Endothelial cell of umbilical vein (primary cell): ENCODE data around the gene TMOD2. TPM values are rescaled to one million over a fixed set of nuclear protein-coding genes. Genes with fewer than 3 reads are reported as not detected.

ENCODE experiments used
- BruUV-seq: library from RNA; stranded (reverse); fragments of 400-500 nt; replicated peaks from 2 replicates; lab custom pipeline; 2021; lab: Mats Ljungman, UMichigan
- CTCF ChIA-PET: fragments of 300-600, 350-600 bp; sonication (Branson Sonifier 250); formaldehyde crosslinking; loops from one replicate; lab custom pipeline; 2021; ENCODE audit warnings: antibody characterized with exemption, inconsistent platforms; lab: Charles Lee
- POLR2A ChIA-PET: fragments of 300-600, 350-600 bp; sonication (Branson Sonifier 250); formaldehyde crosslinking; loops from one replicate; lab custom pipeline; 2021; ENCODE audit warnings: antibody characterized with exemption, inconsistent platforms; lab: Charles Lee
- DNase-seq: peaks from one replicate; pipeline ENCODE4 v3.0.0-alpha.2; 2011; ENCODE audit warnings: low read depth, low spot score
- FAIRE-seq: peaks from 2 replicates; lab custom pipeline; 2011; peaks lifted over from hg19 to GRCh38; lab: Jason Lieb, UNC
- H2AFZ ChIP-seq: 2 replicates; pipeline ENCODE4 v1.6.0; 2012; ENCODE audit warnings: low read depth, low read length, control low read depth, inconsistent platforms
- H3K27ac ChIP-seq: 2 replicates; pipeline ENCODE4 v1.5.1; 2011; ENCODE audit warnings: low read depth, mild to moderate bottlenecking, control low read depth, low read length, moderate library complexity; ENCODE audit not compliant: insufficient read depth
- H3K27me3 ChIP-seq, 2 experiments: 2 replicates each; pipeline versions ENCODE4 v1.6.0 to v1.6.1; 2011; ENCODE audit warnings: low read length in 2 of 2, mixed read lengths in 1 of 2; ENCODE audit not compliant: control insufficient read depth in 2 of 2, insufficient read depth in 2 of 2
- H3K36me3 ChIP-seq, 2 experiments: 2 replicates in 1 of 2; 3 replicates in 1 of 2; pipeline ENCODE4 v1.5.1; 2011; ENCODE audit warnings: low read length in 2 of 2, mild to moderate bottlenecking in 1 of 2, moderate library complexity in 1 of 2; ENCODE audit not compliant: control insufficient read depth in 2 of 2, insufficient read depth in 2 of 2; ENCODE audit errors: extremely low read depth in 1 of 2
- H3K4me1 ChIP-seq: 3 replicates; pipeline ENCODE4 v1.5.1; 2011; ENCODE audit warnings: mild to moderate bottlenecking, low read length; ENCODE audit not compliant: control insufficient read depth, insufficient read depth; ENCODE audit errors: extremely low read depth
- H3K4me2 ChIP-seq: 2 replicates; pipeline ENCODE4 v1.6.1; 2011; ENCODE audit warnings: low read length, control low read depth, mixed read lengths; ENCODE audit not compliant: insufficient read depth
- H3K4me3 ChIP-seq, 3 experiments: fragments of 200-600 bp in 1 of 3; sonication (generic), shearing (Covaris generic) in 1 of 3; replicated peaks in 1 of 3; 2 replicates each; pipeline ENCODE4 v1.5.1; 2011 to 2016; ENCODE audit warnings: control low read depth in 3 of 3, low read length in 3 of 3, mild to moderate bottlenecking in 2 of 3, inconsistent platforms in 1 of 3, low read depth in 1 of 3, moderate library complexity in 1 of 3; ENCODE audit not compliant: insufficient read depth in 1 of 3
- H3K79me2 ChIP-seq: 2 replicates; pipeline ENCODE4 v1.6.0; 2012; ENCODE audit warnings: low read length, inconsistent platforms; ENCODE audit not compliant: control insufficient read depth, insufficient read depth
- H3K9ac ChIP-seq: replicated peaks from 2 replicates; pipeline ENCODE3; 2011; ENCODE audit warnings: low read length, control low read depth; ENCODE audit not compliant: insufficient read depth; ENCODE audit errors: extremely low read depth
- H3K9me1 ChIP-seq: replicated peaks from 3 replicates; pipeline ENCODE4 v1.6.0; 2011; ENCODE audit warnings: mild to moderate bottlenecking, low read length; ENCODE audit not compliant: control insufficient read depth, insufficient read depth; ENCODE audit errors: extremely low read depth
- H3K9me3 ChIP-seq: replicated peaks from 2 replicates; pipeline ENCODE4 v1.5.1; 2012; ENCODE audit warnings: low read length, inconsistent platforms; ENCODE audit not compliant: control insufficient read depth, insufficient read depth
- H4K20me1 ChIP-seq: replicated peaks from 2 replicates; pipeline ENCODE3; 2011; ENCODE audit warnings: mild to moderate bottlenecking, low read length; ENCODE audit not compliant: control insufficient read depth, insufficient read depth; ENCODE audit errors: extremely low read depth
- EZH2 ChIP-seq: IDR thresholded peaks from 2 replicates; pipeline ENCODE4 v1.6.1; 2012; ENCODE audit warnings: borderline replicate concordance, low read depth, mild to moderate bottlenecking, moderate library complexity, low read length, inconsistent platforms; ENCODE audit not compliant: severe bottlenecking
- FOS ChIP-seq: IDR thresholded peaks from 2 replicates; pipeline ENCODE4 v1.6.1; 2011; ENCODE audit warnings: mild to moderate bottlenecking, low read length, moderate library complexity, borderline replicate concordance; ENCODE audit not compliant: insufficient read depth
- GATA2 ChIP-seq: IDR thresholded peaks from 2 replicates; pipeline ENCODE4 v1.7.0; 2011; ENCODE audit warnings: low read depth, mild to moderate bottlenecking, moderate library complexity, mixed read lengths, low read length; ENCODE audit not compliant: insufficient read length, insufficient read depth
- JUN ChIP-seq: IDR thresholded peaks from 2 replicates; pipeline ENCODE4 v1.6.1; 2011; ENCODE audit warnings: borderline replicate concordance, low read depth; ENCODE audit not compliant: insufficient read length, insufficient read depth
- MYC ChIP-seq: IDR thresholded peaks from one replicate; pipeline ENCODE4 v1.6.1; 2011; ENCODE audit warnings: mild to moderate bottlenecking, low read depth, low read length
- POLR2A ChIP-seq: IDR thresholded peaks from 2 replicates; pipeline ENCODE4 v1.6.1; 2012; ENCODE audit warnings: low read depth, mild to moderate bottlenecking, control low read depth, low read length
- POLR2AphosphoS5 ChIP-seq: IDR thresholded peaks from 2 replicates; pipeline ENCODE4 v1.6.1; 2012; ENCODE audit warnings: low read depth, mild to moderate bottlenecking, control low read depth, low read length, moderate library complexity; ENCODE audit not compliant: insufficient read depth
- dilution Hi-C: fragments of 300-500 bp; cut with MboI; formaldehyde crosslinking; loops from one replicate; pipeline ENCODE4 v1.15.0; 2019; ENCODE audit warnings: low sequenced_read_pairs; ENCODE audit not compliant: extremely low pct_ligation_motif_present
- intact Hi-C: fragments of 100-400 bp; cut with micrococcal nuclease; formaldehyde crosslinking; loops from one replicate; pipeline ENCODE4 v1.10.0; 2022
- polyA plus RNA-seq, 4 experiments: library from polyadenylated mRNA; depleted of rRNA in 3 of 4; stranded (reverse) in 3 of 4; unstranded in 1 of 4; fragments of >200 nt; gene quantifications; 2 replicates each; pipeline versions ENCODE4 v1.2.1 to v1.2.3, GENCODE V29; 2011 to 2012; ENCODE audit warnings: missing spikeins in 1 of 4
- total RNA-seq: library from RNA; stranded (reverse); gene quantifications from 2 replicates; pipeline ENCODE4 v1.2.3, GENCODE V29; 2021
- TF ChIP-seq, protein P1 (sequence below), 2 donors: IDR thresholded peaks; 1 replicate in 1 of 2; 2 replicates in 1 of 2; pipeline ENCODE4 v1.5.1; 2011; ENCODE audit warnings: low read length in 2 of 2, mild to moderate bottlenecking in 2 of 2, moderate library complexity in 2 of 2, control low read depth in 1 of 2, inconsistent platforms in 1 of 2, low read depth in 1 of 2; ENCODE audit not compliant: insufficient read depth in 1 of 2; ENCODE audit errors: extremely low read depth in 1 of 2
- TF ChIP-seq, protein P2 (sequence below): IDR thresholded peaks from 2 replicates; pipeline ENCODE4 v1.6.1; 2011; ENCODE audit not compliant: insufficient read depth, insufficient read length

TMOD2 gene
- total and polyA plus RNA-seq, 2 donors (not counting 3 experiments of a cell fraction or from before 2014, with no cell fraction given) = 0.46 to 2.7 TPM

DNA sequence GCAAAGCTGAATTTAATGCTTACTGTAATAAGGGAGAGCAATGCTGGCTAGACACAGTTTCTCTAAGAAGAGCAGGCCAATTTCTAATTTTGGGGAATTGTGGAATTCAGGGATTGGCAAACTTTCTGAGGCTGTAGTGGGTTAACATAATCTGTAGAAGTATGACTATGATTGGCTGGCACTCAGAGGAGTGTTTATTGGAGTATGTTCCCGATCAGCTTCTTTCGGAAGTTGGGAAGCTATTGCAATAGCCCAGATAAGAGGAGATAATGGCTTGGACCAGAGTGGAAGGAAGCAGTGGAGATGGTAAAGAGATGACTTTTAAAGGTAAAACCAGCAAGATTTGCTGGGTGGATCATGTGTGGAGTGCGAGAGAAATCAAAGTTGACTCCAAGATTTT, 97.4 kb downstream of the TMOD2 start:
- DNase-seq = peak; percentile 49
- CTCF ChIA-PET = interaction anchor here (1.0 kb wide), 1 partner anchor 40 kb away, joined by 3 read pairs; no protein-coding TSS in a partner anchor
- no TSS peak for BruUV-seq

DNA sequence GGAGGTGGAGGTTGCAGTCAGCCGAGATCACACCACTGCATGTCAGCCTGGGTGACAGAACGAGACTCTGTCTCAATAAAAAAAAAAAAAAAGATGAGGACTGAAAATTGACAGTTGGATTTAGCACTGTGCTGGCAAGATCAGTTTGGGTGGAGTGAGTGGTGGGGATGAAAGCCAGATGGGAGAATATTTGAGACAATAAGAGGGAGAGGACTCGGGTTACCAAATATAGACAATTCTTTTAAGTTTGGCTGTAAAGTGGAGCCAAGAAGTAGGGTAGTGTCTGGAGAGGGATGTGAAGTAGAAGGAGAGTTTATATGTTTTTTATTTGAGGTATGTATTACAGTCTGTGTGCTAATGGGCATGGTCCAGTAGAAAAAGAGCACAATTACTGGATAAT, 98.5 kb downstream of the TMOD2 start:
- no peak for TF ChIP-seq POLR2AphosphoS5
- TF ChIP-seq GATA2 = no peak
- TF ChIP-seq EZH2 = no peak
- TF ChIP-seq, protein P1, sequence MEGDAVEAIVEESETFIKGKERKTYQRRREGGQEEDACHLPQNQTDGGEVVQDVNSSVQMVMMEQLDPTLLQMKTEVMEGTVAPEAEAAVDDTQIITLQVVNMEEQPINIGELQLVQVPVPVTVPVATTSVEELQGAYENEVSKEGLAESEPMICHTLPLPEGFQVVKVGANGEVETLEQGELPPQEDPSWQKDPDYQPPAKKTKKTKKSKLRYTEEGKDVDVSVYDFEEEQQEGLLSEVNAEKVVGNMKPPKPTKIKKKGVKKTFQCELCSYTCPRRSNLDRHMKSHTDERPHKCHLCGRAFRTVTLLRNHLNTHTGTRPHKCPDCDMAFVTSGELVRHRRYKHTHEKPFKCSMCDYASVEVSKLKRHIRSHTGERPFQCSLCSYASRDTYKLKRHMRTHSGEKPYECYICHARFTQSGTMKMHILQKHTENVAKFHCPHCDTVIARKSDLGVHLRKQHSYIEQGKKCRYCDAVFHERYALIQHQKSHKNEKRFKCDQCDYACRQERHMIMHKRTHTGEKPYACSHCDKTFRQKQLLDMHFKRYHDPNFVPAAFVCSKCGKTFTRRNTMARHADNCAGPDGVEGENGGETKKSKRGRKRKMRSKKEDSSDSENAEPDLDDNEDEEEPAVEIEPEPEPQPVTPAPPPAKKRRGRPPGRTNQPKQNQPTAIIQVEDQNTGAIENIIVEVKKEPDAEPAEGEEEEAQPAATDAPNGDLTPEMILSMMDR (IDR thresholded peaks at IDR 0.05; ENCODE audit: extremely low read depth in 1 of 2, insufficient read depth in 1 of 2, low read depth in 1 of 2, low read length in 2 of 2) = no peak
- TF ChIP-seq, protein P2, sequence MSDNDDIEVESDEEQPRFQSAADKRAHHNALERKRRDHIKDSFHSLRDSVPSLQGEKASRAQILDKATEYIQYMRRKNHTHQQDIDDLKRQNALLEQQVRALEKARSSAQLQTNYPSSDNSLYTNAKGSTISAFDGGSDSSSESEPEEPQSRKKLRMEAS = no peak
- no peak for TF ChIP-seq JUN
- no peak for TF ChIP-seq FOS
- TF ChIP-seq MYC = no peak
- no peak for TF ChIP-seq POLR2A
- Histone ChIP-seq H3K9me3 (no peaks in the 10 kb centered on the region), H3K4me3 (no peak overlapping the region), H3K27me3 (no peaks in the 10 kb centered on the region), H4K20me1 (peaks cover 2% of the 10 kb centered on the region), H3K4me1 (peaks cover 42% of the 10 kb centered on the region), H3K9me1 (no peaks in the 10 kb centered on the region), H3K27ac (no peak overlapping the region), H3K9ac (no peak overlapping the region), H3K36me3 (no peaks in the 10 kb centered on the region), H2AFZ (no peak overlapping the region), H3K4me2 (no peak overlapping the region), H3K79me2 (peaks cover 90% of the 10 kb centered on the region)
- ChIA-PET POLR2A (no interaction called here), CTCF (interaction anchor here (1.0 kb wide), 1 partner anchor 39 kb away, joined by 3 read pairs; no protein-coding TSS in a partner anchor)
- BruUV-seq = no TSS peak
- DNase-seq (no peak), FAIRE-seq (no peak)
- intact Hi-C loops = no loop called here
- dilution Hi-C loops = no loop called here

More for the DNA sequence above, 97.4 kb downstream of the TMOD2 start:
- Histone ChIP-seq H3K27ac (no peak overlapping the region), H3K27me3 (no peaks in the 10 kb centered on the region), H3K9ac (no peak overlapping the region), H3K79me2 (peaks cover 90% of the 10 kb centered on the region), H3K4me1 (peaks cover 53% of the 10 kb centered on the region), H3K36me3 (no peaks in the 10 kb centered on the region), H2AFZ (no peak overlapping the region), H3K9me3 (no peaks in the 10 kb centered on the region), H3K4me3 (no peak overlapping the region), H4K20me1 (no peaks in the 10 kb centered on the region), H3K4me2 (peak overlapping the region; percentile 49), H3K9me1 (no peaks in the 10 kb centered on the region)
- FAIRE-seq = no peak
- TF ChIP-seq GATA2 = peak; percentile 62
- no peak for TF ChIP-seq POLR2A
- intact Hi-C loops = no loop called here
- POLR2A ChIA-PET = no interaction called here
- dilution Hi-C loops = no loop called here
